ENCODE data around the gene TRIM3.

Gene TRIM3

GRCh38 chr11:6437993-6438392 lies 35.7 kb downstream of the TRIM3 start:
- DNase-seq (ENCODE audit: low read depth) = no peak

GRCh38 chr11:6437423-6437822 lies 36.3 kb downstream of the TRIM3 start:
- no peak for DNase-seq (ENCODE audit: low read depth)

- DNase-seq (ENCODE audit: low read depth) = no peak
Observed at GRCh38 chr11:6433998-6434660, 39.6 kb downstream of the TRIM3 start.

GRCh38 chr11:6431861-6432260 lies 41.9 kb downstream of the TRIM3 start:
- DNase-seq (ENCODE audit: low read depth) = no peak

- no peak for DNase-seq (ENCODE audit: low read depth)
Observed at GRCh38 chr11:6427516-6427915, 46.2 kb downstream of the TRIM3 start.

GRCh38 chr11:6420677-6421076 lies 53.1 kb downstream of the TRIM3 start:
- DNase-seq (ENCODE audit: low read depth) = no peak

GRCh38 chr11:6419009-6419631 lies 54.6 kb downstream of the TRIM3 start, which contains the start of gene APBB1:
TSS of gene APBB1 (minus strand) at chr11:6419094. CDS start at chr11:6411347, 7,747 bp downstream.
- peak; percentile 78 for DNase-seq (ENCODE audit: low read depth)

GRCh38 chr11:6418557-6419008 lies 55.2 kb downstream of the TRIM3 start:
- no peak for DNase-seq (ENCODE audit: low read depth)

GRCh38 chr11:6417907-6418556 lies 55.7 kb downstream of the TRIM3 start:
- DNase-seq (ENCODE audit: low read depth) = no peak

- no peak for DNase-seq (ENCODE audit: low read depth)
Observed at GRCh38 chr11:6415797-6416196, 57.9 kb downstream of the TRIM3 start.

GRCh38 chr11:6414874-6415328 lies 58.8 kb downstream of the TRIM3 start:
- DNase-seq (ENCODE audit: low read depth) = peak; percentile 31

- peak; percentile 54 for DNase-seq (ENCODE audit: low read depth)
Observed at GRCh38 chr11:6413791-6414201, 59.9 kb downstream of the TRIM3 start.

GRCh38 chr11:6411594-6412031 lies 62.1 kb downstream of the TRIM3 start:
- DNase-seq (ENCODE audit: low read depth) = no peak

- DNase-seq (ENCODE audit: low read depth) = no peak
Observed at GRCh38 chr11:6410695-6411430, 62.9 kb downstream of the TRIM3 start.

- DNase-seq (ENCODE audit: low read depth) = no peak
Observed at GRCh38 chr11:6406370-6406769, 67.4 kb downstream of the TRIM3 start.

GRCh38 chr11:6405846-6406245 lies 67.9 kb downstream of the TRIM3 start:
- no peak for DNase-seq (ENCODE audit: low read depth)

- DNase-seq (ENCODE audit: low read depth) = no peak
Observed at GRCh38 chr11:6405052-6405667, 68.6 kb downstream of the TRIM3 start.

GRCh38 chr11:6404342-6405051 lies 69.2 kb downstream of the TRIM3 start:
- no peak for DNase-seq (ENCODE audit: low read depth)

GRCh38 chr11:6403539-6403938 lies 70.2 kb downstream of the TRIM3 start:
- no peak for DNase-seq (ENCODE audit: low read depth)

GRCh38 chr11:6402561-6402981 lies 71.2 kb downstream of the TRIM3 start:
- DNase-seq (ENCODE audit: low read depth) = peak; percentile 49

- DNase-seq (ENCODE audit: low read depth) = no peak
Observed at GRCh38 chr11:6402061-6402470, 71.7 kb downstream of the TRIM3 start.

Data from activated T-cell treated with anti-CD3 and anti-CD28 coated beads for 48 hours (primary cell).